Activated naive CD4-positive, alpha-beta T cell treated with anti-CD3 and anti-CD28 coated beads for 36 hours (primary cell): ENCODE results near the gene LSM14B. TPM values are rescaled to one million over a fixed set of nuclear protein-coding genes. Genes with fewer than 3 reads are reported as not detected.

Experiments
- CTCF ChIA-PET: fragments of 350-600 bp; sonication (Branson Sonifier 250); formaldehyde crosslinking; loops from one replicate; lab custom pipeline; 2021; ENCODE audit warnings: antibody characterized with exemption; lab: Charles Lee
- DNase-seq: peaks from one replicate; pipeline ENCODE4 v3.0.0-alpha.2; 2020
- H3K27ac Mint-ChIP-seq: one replicate; pipeline ENCODE4 v1.8.0; 2021; ENCODE audit warnings: mild to moderate bottlenecking, mixed read lengths
- H3K27me3 Mint-ChIP-seq: one replicate; pipeline ENCODE4 v1.8.0; 2021; ENCODE audit warnings: low read depth, mixed read lengths
- H3K36me3 Mint-ChIP-seq: one replicate; pipeline ENCODE4 v1.8.0; 2021; ENCODE audit warnings: low read depth, mixed read lengths
- H3K4me1 Mint-ChIP-seq: one replicate; pipeline ENCODE4 v1.8.0; 2021; ENCODE audit warnings: low read depth, mixed read lengths
- H3K4me3 Mint-ChIP-seq: one replicate; pipeline ENCODE4 v1.8.0; 2021; ENCODE audit warnings: mild to moderate bottlenecking, moderate library complexity, mixed read lengths
- H3K9me3 Mint-ChIP-seq: one replicate; pipeline ENCODE4 v1.8.0; 2021; ENCODE audit warnings: mixed read lengths
- intact Hi-C: fragments of 100-400 bp; cut with micrococcal nuclease; formaldehyde crosslinking; loops from one replicate; pipeline ENCODE4 v1.15.1; 2023
- total RNA-seq, 2 experiments: library from RNA; stranded (reverse); gene quantifications; one replicate each; pipeline ENCODE4 v1.2.3, GENCODE V29; 2021

Gene LSM14B
- total RNA-seq, 2 experiments from 2014 or later: 29.6 to 33.3 TPM

DNA sequence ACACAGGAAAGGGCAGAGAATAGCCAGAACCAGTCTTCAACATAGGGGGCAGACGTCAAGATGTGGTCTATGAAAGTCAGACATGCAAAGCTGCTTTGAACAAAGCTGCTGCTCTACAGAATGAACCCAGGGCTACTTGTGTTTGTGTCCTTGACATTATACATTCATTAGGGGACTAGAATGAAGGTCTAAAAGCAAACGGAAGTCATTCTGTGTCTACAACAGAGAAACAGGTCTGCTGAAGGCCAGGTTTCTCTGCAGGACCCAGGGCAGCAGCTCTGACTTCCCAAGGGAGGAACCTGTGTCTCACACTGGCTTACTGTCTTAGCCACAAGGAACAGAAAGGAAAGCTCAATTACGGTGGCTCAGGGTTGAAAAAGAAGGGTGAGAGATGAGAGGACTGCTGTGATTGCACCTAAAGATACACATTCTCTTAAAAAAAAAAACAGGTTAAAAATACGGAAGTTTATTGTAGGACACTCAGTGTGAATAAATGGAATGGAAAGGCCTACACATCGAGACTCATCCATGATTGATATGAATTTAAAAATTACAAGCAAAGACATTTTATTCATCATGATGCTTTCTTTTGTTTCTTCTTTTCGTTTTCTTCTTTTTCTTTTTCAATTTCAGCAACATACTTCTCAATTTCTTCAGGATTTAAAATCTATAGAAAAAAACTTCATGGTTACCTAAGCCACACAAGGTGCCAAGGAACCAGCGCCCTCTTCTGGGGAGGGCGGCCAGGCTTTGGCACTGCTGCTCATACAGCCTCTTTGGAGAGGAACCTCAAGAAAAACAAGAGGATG is 14.2 kb downstream of the LSM14B start:
- Mint-ChIP-seq H3K36me3 (peaks cover 52% of the 10 kb centered on the region), H3K9me3 (no peaks in the 10 kb centered on the region), H3K4me1 (peaks cover 47% of the 10 kb centered on the region), H3K27ac (peak overlapping the region; percentile 71), H3K4me3 (no peak overlapping the region), H3K27me3 (no peaks in the 10 kb centered on the region)
- CTCF ChIA-PET: interaction anchor here (1.3 to 3.5 kb wide), 5 partner anchors 53 to 126 kb away, joined by 3 to 27 read pairs (median 6); no protein-coding TSS in a partner anchor
- intact Hi-C loops: loop anchor here (1.0 kb wide), 2 partner anchors 69 to 125 kb away; no protein-coding TSS in a partner anchor
- DNase-seq: peak; percentile 80

DNA sequence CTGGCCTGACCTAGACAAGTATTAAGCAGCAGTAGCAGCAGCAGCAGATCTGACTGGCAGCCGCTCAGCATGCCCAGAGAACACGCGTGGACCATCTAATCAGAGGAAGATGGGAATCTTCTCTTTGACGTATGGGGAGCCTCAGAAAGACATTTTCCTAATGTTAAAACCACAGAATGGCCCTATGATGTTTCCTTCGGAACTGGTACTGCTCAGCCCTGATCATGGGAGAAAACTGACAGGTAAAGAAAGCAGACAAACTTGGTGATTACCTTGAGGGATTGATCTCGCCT is 14.8 kb downstream of the LSM14B start:
- no peaks in the 10 kb centered on the region for H3K9me3 Mint-ChIP-seq
- no peaks in the 10 kb centered on the region for H3K27me3 Mint-ChIP-seq
- CTCF ChIA-PET: interaction anchor here (1.5 to 3.5 kb wide), 2 partner anchors 70 to 126 kb away, joined by 6 to 27 read pairs; no protein-coding TSS in a partner anchor
- DNase-seq: no peak
- H3K27ac Mint-ChIP-seq: peak overlapping the region; percentile 71
- H3K4me1 Mint-ChIP-seq: peaks cover 49% of the 10 kb centered on the region
- H3K36me3 Mint-ChIP-seq: peaks cover 51% of the 10 kb centered on the region
- intact Hi-C loops: loop anchor here (1.0 kb wide), 1 partner anchor 70 kb away; no protein-coding TSS in a partner anchor
- no peak overlapping the region for H3K4me3 Mint-ChIP-seq

DNA sequence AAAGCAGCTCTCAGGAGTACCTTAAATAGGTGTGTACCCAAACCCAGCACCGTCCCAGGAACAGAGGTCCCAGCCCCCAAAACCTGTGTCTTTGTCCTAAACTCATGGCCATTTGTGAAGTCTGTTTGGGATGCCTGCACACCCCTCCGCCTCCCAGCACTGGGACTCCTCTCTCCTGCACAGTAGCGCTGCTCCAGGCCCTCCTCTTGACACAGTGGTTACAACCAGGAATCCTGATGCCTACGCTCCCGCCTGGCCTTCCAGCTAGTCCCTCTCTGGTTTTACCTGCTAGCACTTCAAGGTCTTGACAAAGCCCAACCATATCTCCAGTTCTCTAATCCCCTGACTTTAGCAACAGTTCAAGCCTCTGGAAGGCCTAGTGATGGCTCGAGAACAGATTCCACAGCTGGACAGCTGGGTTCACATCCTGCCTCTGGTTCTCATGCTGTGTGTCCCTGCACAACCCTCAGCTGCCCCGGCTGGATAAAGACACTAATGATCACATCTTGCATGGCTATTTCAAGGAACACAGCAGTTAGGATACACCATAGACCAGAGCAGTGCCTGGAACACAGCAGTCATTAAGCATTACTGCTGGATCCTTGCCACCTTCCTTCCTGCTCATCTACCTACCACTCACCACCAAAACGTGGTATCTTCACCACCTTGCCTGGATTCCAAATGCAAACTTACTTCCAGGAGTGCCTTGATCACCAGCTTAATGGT is 15.4 kb downstream of the LSM14B start:
- Mint-ChIP-seq H3K27ac (peak overlapping the region; percentile 71), H3K27me3 (no peaks in the 10 kb centered on the region), H3K9me3 (no peaks in the 10 kb centered on the region), H3K4me1 (peaks cover 43% of the 10 kb centered on the region), H3K4me3 (no peak overlapping the region), H3K36me3 (peaks cover 49% of the 10 kb centered on the region)
- CTCF ChIA-PET: interaction anchor here (1.8 to 2.6 kb wide), 2 partner anchors 112 to 127 kb away, joined by 7 to 10 read pairs; no protein-coding TSS in a partner anchor
- DNase-seq: no peak
- intact Hi-C loops: loop anchor here (1.0 kb wide), 1 partner anchor 70 kb away; no protein-coding TSS in a partner anchor

DNA sequence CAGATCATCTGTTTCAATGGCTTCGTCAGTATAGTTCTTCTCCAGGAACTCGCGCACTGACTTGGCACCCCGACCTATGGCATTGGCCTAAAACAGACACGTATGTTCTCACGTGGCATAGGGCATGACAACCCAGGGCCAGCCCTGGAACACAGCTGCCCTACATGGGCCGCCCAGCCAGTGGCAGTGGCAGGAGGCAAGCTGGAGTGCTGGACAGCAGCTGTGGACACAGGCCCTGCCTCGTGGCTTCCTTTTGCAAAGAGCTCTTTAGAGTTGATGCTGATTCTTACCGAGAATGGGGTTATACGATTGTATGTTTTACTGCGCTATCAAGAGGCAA is 15.9 kb downstream of the LSM14B start:
- Mint-ChIP-seq H3K4me3 (no peak overlapping the region), H3K36me3 (peaks cover 47% of the 10 kb centered on the region), H3K4me1 (peaks cover 42% of the 10 kb centered on the region), H3K9me3 (no peaks in the 10 kb centered on the region), H3K27ac (peak overlapping the region; percentile 71), H3K27me3 (no peaks in the 10 kb centered on the region)
- intact Hi-C loops: no loop called here
- CTCF ChIA-PET: interaction anchor here (1.8 to 2.6 kb wide), 2 partner anchors 112 to 127 kb away, joined by 7 to 10 read pairs; no protein-coding TSS in a partner anchor
- no peak for DNase-seq

DNA sequence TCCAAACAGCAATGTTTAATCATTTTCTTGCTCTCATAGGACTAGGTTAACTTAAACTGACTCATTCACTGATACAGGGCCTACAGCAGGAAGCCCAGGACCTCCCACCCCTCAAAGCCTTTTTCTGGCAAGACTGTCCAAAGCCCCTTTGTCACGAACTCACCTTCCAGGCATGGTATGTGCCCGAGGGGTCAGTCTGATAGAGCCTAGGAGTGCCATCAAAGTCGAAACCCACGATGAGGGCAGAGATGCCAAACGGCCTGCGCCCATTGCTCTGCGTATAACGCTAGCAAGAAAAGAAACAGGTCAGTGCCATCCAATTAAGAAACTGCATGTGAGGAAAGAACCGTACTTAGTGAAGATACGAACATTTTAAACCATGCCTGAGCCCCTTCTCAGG is 16.6 kb downstream of the LSM14B start:
- no peak overlapping the region for H3K4me3 Mint-ChIP-seq
- H3K4me1 Mint-ChIP-seq: peaks cover 37% of the 10 kb centered on the region
- intact Hi-C loops: no loop called here
- H3K9me3 Mint-ChIP-seq: no peaks in the 10 kb centered on the region
- no peak for DNase-seq
- H3K27ac Mint-ChIP-seq: peak overlapping the region; percentile 24
- peaks cover 43% of the 10 kb centered on the region for H3K36me3 Mint-ChIP-seq
- no peaks in the 10 kb centered on the region for H3K27me3 Mint-ChIP-seq
- CTCF ChIA-PET: interaction anchor here (0.6 to 2.6 kb wide), 4 partner anchors 39 to 128 kb away, joined by 3 to 10 read pairs (median 6); no protein-coding TSS in a partner anchor

DNA sequence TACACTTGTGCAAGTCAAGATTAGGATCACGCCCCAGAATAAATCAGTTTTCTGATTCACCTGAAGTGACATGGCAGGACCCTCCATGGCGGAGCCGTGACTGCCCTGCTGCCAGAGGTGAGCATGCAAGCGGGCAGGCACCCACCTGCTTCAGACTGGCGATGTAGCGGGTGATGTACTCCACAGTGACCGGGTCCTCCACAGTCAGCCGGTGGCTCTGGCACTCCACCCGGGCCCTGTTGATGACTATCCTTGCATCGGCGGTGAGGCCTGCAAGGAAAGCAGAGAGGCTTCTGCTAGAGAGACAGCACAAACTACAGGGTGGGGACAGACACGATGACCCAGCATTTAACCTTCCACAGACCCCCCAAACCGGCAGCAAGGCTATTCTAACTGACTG is 17.4 kb downstream of the LSM14B start:
- Mint-ChIP-seq H3K27ac (peak overlapping the region; percentile 87), H3K36me3 (peaks cover 41% of the 10 kb centered on the region), H3K27me3 (no peaks in the 10 kb centered on the region), H3K9me3 (no peaks in the 10 kb centered on the region), H3K4me1 (peaks cover 38% of the 10 kb centered on the region), H3K4me3 (no peak overlapping the region)
- CTCF ChIA-PET: interaction anchor here (0.6 to 2.6 kb wide), 2 partner anchors 114 to 125 kb away, joined by 4 to 7 read pairs; no protein-coding TSS in a partner anchor
- intact Hi-C loops: no loop called here
- no peak for DNase-seq

DNA sequence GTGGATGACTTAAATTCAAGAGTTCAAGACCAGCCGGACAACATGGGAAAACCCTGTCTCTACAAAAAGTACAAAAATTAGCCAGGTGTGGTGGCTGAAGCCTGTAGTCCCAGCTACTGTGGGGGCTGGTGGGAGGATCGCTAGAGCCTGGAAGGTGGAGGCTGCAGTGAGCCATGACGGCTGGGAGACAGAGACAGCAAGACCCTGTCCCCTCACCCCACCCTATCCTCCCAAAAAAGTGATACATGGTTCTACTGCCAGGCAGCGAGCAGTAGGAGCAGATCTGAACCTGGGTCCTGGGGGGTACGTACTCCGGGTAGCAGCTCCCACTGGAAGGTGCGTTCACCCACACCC is 18.7 kb downstream of the LSM14B start:
- Mint-ChIP-seq H3K36me3 (peaks cover 39% of the 10 kb centered on the region), H3K4me1 (peaks cover 52% of the 10 kb centered on the region), H3K27ac (peak overlapping the region; percentile 87), H3K27me3 (no peaks in the 10 kb centered on the region), H3K9me3 (no peaks in the 10 kb centered on the region), H3K4me3 (peak overlapping the region; percentile 83)
- intact Hi-C loops: loop anchor here (1.0 kb wide), 1 partner anchor 74 kb away; no protein-coding TSS in a partner anchor
- CTCF ChIA-PET: interaction anchor here (0.9 to 2.2 kb wide), 3 partner anchors 17 to 130 kb away, joined by 3 to 9 read pairs (median 8); no protein-coding TSS in a partner anchor
- no peak for DNase-seq

DNA sequence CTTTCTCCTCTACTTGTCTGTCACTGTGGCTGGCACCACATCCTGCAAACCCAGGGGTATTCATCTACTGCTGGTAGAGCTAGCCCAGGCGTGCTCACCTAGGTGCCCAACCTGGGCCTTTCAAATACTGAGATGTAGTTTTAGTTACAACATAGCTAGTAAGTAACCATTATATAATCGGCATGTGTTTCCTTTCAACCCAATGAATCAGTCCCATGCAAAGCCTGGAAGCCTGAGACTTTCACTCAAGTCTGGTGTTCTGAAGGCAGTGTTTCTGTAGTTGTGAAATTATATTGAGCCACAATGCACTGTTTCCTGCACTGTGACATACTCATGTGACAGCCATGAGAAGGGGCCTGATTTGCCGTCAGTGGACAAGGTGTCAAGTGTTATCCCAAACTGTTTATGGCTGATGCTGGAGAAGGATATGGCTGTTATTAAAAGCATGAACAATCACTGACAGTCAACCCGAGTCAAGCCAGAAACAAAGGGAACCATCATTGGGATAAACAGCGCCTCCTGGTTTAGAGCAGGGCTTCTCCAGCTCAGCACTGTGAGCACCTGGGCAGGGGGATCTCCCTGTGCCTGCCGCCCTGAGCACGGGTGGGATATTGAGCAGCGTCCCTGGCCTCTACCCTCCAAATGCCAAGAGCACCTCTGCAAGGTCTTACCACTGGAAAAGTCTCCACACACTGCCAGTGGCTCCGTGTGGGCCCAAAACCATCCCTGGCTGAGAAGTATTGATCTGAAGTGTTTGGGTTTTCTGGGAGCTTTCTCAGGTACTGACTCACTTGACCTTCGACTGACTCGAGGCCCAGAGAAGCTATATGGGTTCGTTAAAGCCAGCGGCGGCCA is 19.3 kb downstream of the LSM14B start:
- Mint-ChIP-seq H3K27me3 (no peaks in the 10 kb centered on the region), H3K4me3 (peak overlapping the region; percentile 83), H3K27ac (peak overlapping the region; percentile 87), H3K36me3 (peaks cover 39% of the 10 kb centered on the region), H3K4me1 (peaks cover 53% of the 10 kb centered on the region), H3K9me3 (no peaks in the 10 kb centered on the region)
- CTCF ChIA-PET: interaction anchor here (0.9 to 2.2 kb wide), 6 partner anchors 9 to 131 kb away, joined by 3 to 9 read pairs (median 3); partner anchors contain the start of gene LSM14B
- DNase-seq: peak; percentile 40
- intact Hi-C loops: loop anchor here (1.0 kb wide), 1 partner anchor 74 kb away; no protein-coding TSS in a partner anchor

DNA sequence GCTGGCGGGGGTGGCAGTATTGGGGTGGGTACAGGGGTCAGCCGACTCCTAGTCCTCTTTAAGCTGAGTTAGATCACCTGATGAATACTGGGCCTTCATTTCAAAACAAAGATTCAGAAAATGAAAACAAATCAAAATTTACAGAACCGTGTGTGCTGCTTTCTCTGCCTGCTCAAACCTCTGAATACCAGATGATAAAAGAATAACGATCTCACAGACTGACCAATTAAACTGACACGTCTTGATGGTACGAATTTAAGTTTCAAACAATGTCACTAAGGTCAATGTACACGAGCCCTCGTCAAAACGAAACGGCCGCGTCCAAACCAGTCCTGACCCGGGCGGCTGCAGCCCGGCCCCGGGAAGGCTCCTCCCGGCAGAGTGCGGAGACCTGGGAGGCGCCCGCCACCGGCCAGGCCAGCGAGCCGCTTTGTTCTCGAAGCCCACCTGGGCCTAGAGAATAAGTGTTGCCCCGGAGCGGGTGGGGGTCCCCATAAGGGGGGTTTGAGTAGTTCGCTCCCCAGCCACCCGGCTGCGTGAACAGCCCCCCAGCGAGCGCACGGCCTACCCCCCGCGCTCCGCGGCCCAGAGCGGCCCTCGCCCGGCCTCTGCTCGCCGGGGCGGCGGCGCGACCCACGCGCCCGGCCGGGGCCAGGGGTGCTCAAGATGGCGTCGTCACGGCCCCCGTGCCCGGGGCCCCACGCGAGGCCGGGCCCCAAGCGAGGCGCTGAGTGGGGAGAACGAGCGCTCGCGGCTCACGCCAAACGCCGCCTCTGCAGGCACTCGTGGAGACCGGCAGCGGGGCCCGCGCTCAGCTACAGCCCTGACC is 20.2 kb downstream of the LSM14B start:
- Mint-ChIP-seq H3K27me3 (no peaks in the 10 kb centered on the region), H3K36me3 (peaks cover 37% of the 10 kb centered on the region), H3K4me3 (peak overlapping the region; percentile 83), H3K27ac (peak overlapping the region; percentile 87), H3K4me1 (peaks cover 60% of the 10 kb centered on the region), H3K9me3 (no peaks in the 10 kb centered on the region)
- intact Hi-C loops: loop anchor here (1.0 kb wide), 3 partner anchors 20 to 160 kb away; partner anchors contain the start of genes ADRM1 and LSM14B
- CTCF ChIA-PET: interaction anchor here (0.9 to 2.2 kb wide), 5 partner anchors 10 to 132 kb away, joined by 3 to 9 read pairs (median 3); partner anchors contain the start of gene LSM14B
- peak; percentile 18 for DNase-seq

DNA sequence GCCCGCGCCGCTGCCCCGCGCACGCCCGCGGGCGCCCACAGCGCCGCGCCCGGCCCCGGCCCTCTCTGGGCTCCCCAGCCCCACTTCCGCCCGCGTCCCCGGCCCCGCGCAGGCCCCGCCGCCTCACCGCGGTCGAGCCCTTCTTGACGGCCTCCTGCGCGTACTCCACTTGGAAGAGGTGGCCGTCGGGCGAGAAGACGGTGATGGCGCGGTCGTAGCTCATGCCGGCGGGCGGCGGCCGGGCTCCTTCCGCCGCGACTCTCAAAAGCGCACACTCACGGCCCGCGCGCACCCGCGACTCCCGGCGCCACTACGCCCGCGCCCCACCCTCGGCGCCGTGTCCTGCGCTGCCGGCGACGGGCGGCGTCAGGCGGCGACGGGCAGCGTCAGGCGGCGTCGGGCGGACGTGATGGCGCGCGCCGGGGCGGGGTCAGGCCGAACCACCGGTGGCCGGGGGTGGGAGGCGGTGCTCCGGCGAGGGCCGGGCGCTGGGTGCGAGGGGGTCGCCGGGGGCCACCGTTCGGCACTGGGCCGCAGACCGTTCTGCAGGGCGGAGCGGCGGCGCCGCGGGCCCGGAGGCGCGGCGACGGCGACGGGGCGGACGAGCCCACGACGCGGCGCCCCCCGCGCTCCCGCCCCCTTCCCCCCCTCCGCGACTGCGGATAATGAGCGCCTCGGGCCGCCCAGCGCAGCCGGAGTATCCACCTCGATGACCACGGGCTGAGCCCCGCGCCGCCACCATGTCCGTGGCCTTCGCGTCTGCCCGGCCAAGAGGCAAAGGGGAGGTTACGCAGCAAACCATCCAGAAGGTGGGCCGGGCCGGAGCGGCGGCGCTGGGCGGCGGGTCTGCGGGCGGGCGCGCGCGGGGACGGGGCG is 21.0 kb downstream of the LSM14B start, which contains the start of the genes PSMA7 and SS18L1:
Gene PSMA7 (minus strand): TSS at position 314 of the 876 bp plus-strand sequence. CDS start 91 bp downstream, at position 223.
Gene SS18L1 (plus strand): TSS at position 689 of the 876 bp plus-strand sequence. CDS start 52 bp downstream, at position 741.
- intact Hi-C loops: loop anchor here (1.0 kb wide), 3 partner anchors 21 to 159 kb away; partner anchors contain the start of genes ADRM1 and LSM14B
- H3K27ac Mint-ChIP-seq: peak within 1 kb of the TSS; percentile 87
- H3K4me1 Mint-ChIP-seq: peaks cover 55% of the 10 kb centered on the region
- H3K9me3 Mint-ChIP-seq: no peaks in the 10 kb centered on the region
- DNase-seq: peak; percentile 82
- H3K36me3 Mint-ChIP-seq: peaks cover 28% of the 10 kb centered on the region
- peak within 1 kb of the TSS; percentile 83 for H3K4me3 Mint-ChIP-seq
- no peaks in the 10 kb centered on the region for H3K27me3 Mint-ChIP-seq
- CTCF ChIA-PET: interaction anchor here (0.9 kb wide), 1 partner anchor 132 kb away, joined by 3 read pairs; no protein-coding TSS in a partner anchor
